ENCODE data around the gene GDA.

Gene GDA

GRCh38 chr9:72202009-72202408 lies 52.8 kb downstream of the GDA start:
- TF ChIP-seq Cebpa-rat (IDR thresholded peaks at IDR 0.05): no peak
- Histone ChIP-seq H3K27me3 (no peaks in the 10 kb centered on the region), H3K4me2 (no peak overlapping the region), H3K36me3 (no peaks in the 10 kb centered on the region), H3K9ac (no peak overlapping the region), H4K20me1 (no peaks in the 10 kb centered on the region), H3K9me3 (no peaks in the 10 kb centered on the region), H3K4me3 (no peak overlapping the region), H3K27ac (no peak overlapping the region), H3K4me1 (no peaks in the 10 kb centered on the region)

GRCh38 chr9:72203205-72203803 lies 54.1 kb downstream of the GDA start:
- Histone ChIP-seq H3K27ac (no peak overlapping the region), H3K4me2 (no peak overlapping the region), H3K36me3 (no peaks in the 10 kb centered on the region), H3K9ac (no peak overlapping the region), H3K4me3 (no peak overlapping the region), H3K4me1 (no peaks in the 10 kb centered on the region), H4K20me1 (no peaks in the 10 kb centered on the region), H3K27me3 (no peaks in the 10 kb centered on the region), H3K9me3 (no peaks in the 10 kb centered on the region)
- TF ChIP-seq Cebpa-rat (IDR thresholded peaks at IDR 0.05): no peak

GRCh38 chr9:72204062-72204461 lies 54.8 kb downstream of the GDA start:
- no peaks in the 10 kb centered on the region for H3K36me3 ChIP-seq
- no peak overlapping the region for H3K27ac ChIP-seq
- no peaks in the 10 kb centered on the region for H4K20me1 ChIP-seq
- TF ChIP-seq Cebpa-rat (IDR thresholded peaks at IDR 0.05): no peak
- no peak overlapping the region for H3K4me3 ChIP-seq
- no peak overlapping the region for H3K9ac ChIP-seq
- no peaks in the 10 kb centered on the region for H3K9me3 ChIP-seq
- no peak overlapping the region for H3K4me2 ChIP-seq
- no peaks in the 10 kb centered on the region for H3K4me1 ChIP-seq
- H3K27me3 ChIP-seq: no peaks in the 10 kb centered on the region

- Histone ChIP-seq H3K27me3 (no peaks in the 10 kb centered on the region), H3K4me3 (no peak overlapping the region), H3K9me3 (no peaks in the 10 kb centered on the region), H3K9ac (no peak overlapping the region), H3K36me3 (no peaks in the 10 kb centered on the region), H4K20me1 (no peaks in the 10 kb centered on the region), H3K4me2 (no peak overlapping the region), H3K27ac (no peak overlapping the region), H3K4me1 (no peaks in the 10 kb centered on the region)
- TF ChIP-seq Cebpa-rat (IDR thresholded peaks at IDR 0.05): no peak
Observed at GRCh38 chr9:72205513-72205912, 56.3 kb downstream of the GDA start.

GRCh38 chr9:72207278-72207677 lies 58.0 kb downstream of the GDA start:
- Histone ChIP-seq H3K27ac (no peak overlapping the region), H3K4me1 (no peaks in the 10 kb centered on the region), H3K4me2 (no peak overlapping the region), H3K36me3 (no peaks in the 10 kb centered on the region), H3K9me3 (no peaks in the 10 kb centered on the region), H3K27me3 (no peaks in the 10 kb centered on the region), H4K20me1 (no peaks in the 10 kb centered on the region), H3K4me3 (no peak overlapping the region), H3K9ac (no peak overlapping the region)
- no peak for TF ChIP-seq Cebpa-rat (IDR thresholded peaks at IDR 0.05)

GRCh38 chr9:72210522-72210921 lies 61.3 kb downstream of the GDA start:
- Histone ChIP-seq H4K20me1 (no peaks in the 10 kb centered on the region), H3K27me3 (no peaks in the 10 kb centered on the region), H3K4me1 (no peaks in the 10 kb centered on the region), H3K4me3 (no peak overlapping the region), H3K27ac (no peak overlapping the region), H3K4me2 (no peak overlapping the region), H3K36me3 (no peaks in the 10 kb centered on the region), H3K9ac (no peak overlapping the region), H3K9me3 (no peaks in the 10 kb centered on the region)
- no peak for TF ChIP-seq Cebpa-rat (IDR thresholded peaks at IDR 0.05)

GRCh38 chr9:72211047-72211446 lies 61.8 kb downstream of the GDA start:
- Histone ChIP-seq H3K27ac (no peak overlapping the region), H4K20me1 (no peaks in the 10 kb centered on the region), H3K27me3 (no peaks in the 10 kb centered on the region), H3K36me3 (no peaks in the 10 kb centered on the region), H3K4me2 (no peak overlapping the region), H3K4me3 (no peak overlapping the region), H3K9me3 (no peaks in the 10 kb centered on the region), H3K9ac (no peak overlapping the region), H3K4me1 (no peaks in the 10 kb centered on the region)
- TF ChIP-seq Cebpa-rat (IDR thresholded peaks at IDR 0.05): no peak

- no peak overlapping the region for H3K4me2 ChIP-seq
- H3K4me3 ChIP-seq: no peak overlapping the region
- H3K27me3 ChIP-seq: no peaks in the 10 kb centered on the region
- no peaks in the 10 kb centered on the region for H3K9me3 ChIP-seq
- no peaks in the 10 kb centered on the region for H4K20me1 ChIP-seq
- no peaks in the 10 kb centered on the region for H3K4me1 ChIP-seq
- H3K36me3 ChIP-seq: no peaks in the 10 kb centered on the region
- no peak for TF ChIP-seq Cebpa-rat (IDR thresholded peaks at IDR 0.05)
- no peak overlapping the region for H3K27ac ChIP-seq
- no peak overlapping the region for H3K9ac ChIP-seq
Observed at GRCh38 chr9:72213906-72214305, 64.7 kb downstream of the GDA start.

- no peak for TF ChIP-seq Cebpa-rat (IDR thresholded peaks at IDR 0.05)
Observed at GRCh38 chr9:72217306-72217842, 68.1 kb downstream of the GDA start.

GRCh38 chr9:72220589-72220988 lies 71.3 kb downstream of the GDA start:
- no peak overlapping the region for H3K4me2 ChIP-seq
- H3K9me3 ChIP-seq: no peaks in the 10 kb centered on the region
- TF ChIP-seq Cebpa-rat (IDR thresholded peaks at IDR 0.05): no peak
- H3K27ac ChIP-seq: no peak overlapping the region
- no peak overlapping the region for H3K4me3 ChIP-seq
- no peak overlapping the region for H3K9ac ChIP-seq
- H3K27me3 ChIP-seq: no peaks in the 10 kb centered on the region
- H3K36me3 ChIP-seq: no peaks in the 10 kb centered on the region
- no peaks in the 10 kb centered on the region for H4K20me1 ChIP-seq
- H3K4me1 ChIP-seq: no peaks in the 10 kb centered on the region

More at GRCh38 chr9:72217306-72217842, 68.1 kb downstream of the GDA start:
- Histone ChIP-seq H4K20me1 (no peaks in the 10 kb centered on the region), H3K36me3 (no peaks in the 10 kb centered on the region), H3K4me3 (no peak overlapping the region), H3K9ac (no peak overlapping the region), H3K4me1 (no peaks in the 10 kb centered on the region), H3K27ac (no peak overlapping the region), H3K9me3 (no peaks in the 10 kb centered on the region), H3K4me2 (no peak overlapping the region), H3K27me3 (no peaks in the 10 kb centered on the region)

Data from BLaER1 (cell line).